Measurements from ENCODE around the gene RASGRF2.

Gene RASGRF2

GRCh38 chr5:80953587-80953986 lies 6.6 kb upstream of the RASGRF2 start:
- no peak for DNase-seq

GRCh38 chr5:80955082-80955590 lies 5.0 kb upstream of the RASGRF2 start:
- DNase-seq: no peak

DNA sequence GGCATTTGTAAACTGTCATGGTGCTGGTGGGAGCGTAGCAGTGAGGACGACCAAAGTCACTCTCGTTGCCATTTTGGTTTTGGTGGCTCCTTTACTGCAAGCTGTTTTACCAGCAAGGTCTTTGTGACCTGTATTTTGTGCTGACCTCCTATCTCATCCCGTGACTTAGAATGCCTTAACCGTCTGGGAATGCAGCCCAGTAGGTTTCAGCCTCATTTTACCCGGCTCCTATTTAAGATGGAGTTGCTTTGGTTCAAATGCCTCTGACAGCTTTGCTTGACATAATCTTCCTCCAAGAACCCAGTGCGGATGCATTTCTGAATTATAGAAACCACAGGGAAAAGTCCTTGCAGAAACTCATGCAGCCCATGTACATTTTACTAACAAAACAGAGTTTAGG lies 3.9 kb upstream of the RASGRF2 start:
- no peak for DNase-seq

- no peak for DNase-seq
Observed at GRCh38 chr5:80957031-80957761, 3.0 kb upstream of the RASGRF2 start.

GRCh38 chr5:80958616-80959015 lies 1.5 kb upstream of the RASGRF2 start:
- DNase-seq: no peak

DNA sequence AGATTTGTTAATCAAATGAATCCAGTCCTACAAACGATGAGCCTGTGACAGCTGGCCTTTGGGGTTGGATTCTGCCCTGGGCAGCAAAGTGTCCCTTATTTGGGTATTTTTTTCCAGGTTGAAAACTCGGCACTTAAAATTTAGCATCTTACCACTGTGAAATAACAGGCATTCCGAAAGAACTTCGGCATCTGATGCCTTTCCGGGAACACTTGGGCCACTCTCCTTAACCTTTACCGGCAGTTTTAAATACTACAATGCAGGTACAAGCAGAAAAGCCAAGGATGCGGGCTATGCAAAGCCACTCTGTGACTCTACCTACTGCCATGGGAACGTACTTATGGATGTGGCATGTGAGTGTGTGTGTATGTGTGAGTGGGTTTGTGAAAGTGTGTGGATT lies 1.0 kb upstream of the RASGRF2 start:
- DNase-seq: no peak

- DNase-seq: peak; percentile 57
Observed at GRCh38 chr5:80960531-80961375, 590 bp downstream of the RASGRF2 start.

- peak; percentile 36 for DNase-seq
Observed at GRCh38 chr5:80961376-80962281, 1.5 kb downstream of the RASGRF2 start.

- DNase-seq: no peak
Observed at GRCh38 chr5:80962630-80963520, 2.7 kb downstream of the RASGRF2 start.

GRCh38 chr5:80963521-80963895 lies 3.3 kb downstream of the RASGRF2 start:
- DNase-seq: no peak

DNA sequence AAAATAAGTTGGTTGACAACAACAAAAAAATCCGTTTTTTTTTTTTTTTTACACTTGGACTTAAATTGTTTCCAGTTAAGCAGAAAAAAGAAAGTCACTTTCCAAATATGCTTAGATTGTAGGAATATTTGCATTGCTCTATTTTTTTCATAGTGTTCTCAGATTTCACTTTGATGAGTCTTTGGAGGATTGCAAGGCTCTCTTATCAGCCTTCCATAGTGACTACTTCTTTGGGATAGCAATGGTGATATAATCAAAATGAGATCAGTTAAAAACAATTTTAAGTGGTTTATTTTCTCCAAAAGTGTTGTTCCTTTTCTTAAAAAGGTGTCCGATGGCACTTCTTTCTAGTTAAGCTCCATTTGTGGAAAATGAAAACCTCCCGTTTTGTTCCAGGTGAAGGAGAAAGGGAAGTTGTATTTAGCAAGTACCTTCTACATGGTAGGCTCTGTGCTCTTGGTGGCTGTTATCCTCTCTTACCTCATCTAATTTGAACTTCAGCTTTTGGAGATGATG lies 3.9 kb downstream of the RASGRF2 start:
- no peak for DNase-seq

GRCh38 chr5:80964491-80964890 lies 4.3 kb downstream of the RASGRF2 start:
- no peak for DNase-seq

DNA sequence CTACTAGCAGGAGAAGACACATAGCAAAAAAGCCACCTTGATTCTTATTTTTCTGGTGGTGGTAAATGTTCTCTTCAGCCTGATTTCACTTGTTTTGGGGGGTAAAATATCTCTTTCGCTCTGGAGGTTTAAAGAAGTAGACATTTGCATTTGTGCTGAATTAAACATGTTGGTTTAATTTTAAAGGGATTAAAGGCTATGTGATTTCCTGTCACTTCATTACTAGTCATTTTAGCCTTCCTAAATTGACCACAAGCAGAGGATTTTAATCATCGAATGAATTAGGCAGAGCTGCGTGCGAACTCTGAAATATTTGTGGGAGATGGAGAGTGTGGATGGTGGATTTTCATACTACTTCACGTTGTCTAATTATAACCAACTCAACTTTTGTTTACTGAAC lies 4.8 kb downstream of the RASGRF2 start:
- DNase-seq: no peak

DNA sequence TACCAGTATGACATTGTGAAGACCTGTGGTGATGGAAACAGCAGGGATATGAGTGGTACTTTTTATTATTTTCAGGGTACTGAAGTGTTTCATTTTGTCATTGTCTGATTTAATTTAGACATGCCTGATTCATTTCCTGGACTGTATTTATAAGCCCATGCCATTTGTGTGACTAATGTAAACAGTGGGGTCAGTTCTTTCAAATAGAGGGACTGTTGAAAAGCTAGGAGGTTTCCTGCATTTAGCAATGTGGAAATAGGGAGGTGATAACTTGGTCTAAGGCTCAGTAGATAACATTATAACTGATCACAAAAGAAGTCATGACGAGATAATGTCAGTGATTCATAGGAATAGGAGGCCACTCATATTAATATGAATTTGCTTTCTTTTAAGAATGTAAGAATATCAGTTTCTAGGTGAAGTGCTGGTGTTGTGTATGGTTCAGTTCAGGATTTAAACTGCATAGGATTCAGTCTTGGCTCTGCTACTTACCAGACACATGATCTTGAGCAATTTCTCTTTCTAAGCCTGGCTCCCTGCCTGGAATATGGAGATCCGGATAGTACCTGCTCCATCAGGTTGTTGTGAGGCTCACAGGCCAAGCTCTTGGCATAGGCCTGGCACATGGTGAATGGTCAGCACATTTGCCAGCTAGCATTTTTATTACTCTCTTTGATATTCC lies 7.5 kb downstream of the RASGRF2 start:
- no peak for DNase-seq

DNA sequence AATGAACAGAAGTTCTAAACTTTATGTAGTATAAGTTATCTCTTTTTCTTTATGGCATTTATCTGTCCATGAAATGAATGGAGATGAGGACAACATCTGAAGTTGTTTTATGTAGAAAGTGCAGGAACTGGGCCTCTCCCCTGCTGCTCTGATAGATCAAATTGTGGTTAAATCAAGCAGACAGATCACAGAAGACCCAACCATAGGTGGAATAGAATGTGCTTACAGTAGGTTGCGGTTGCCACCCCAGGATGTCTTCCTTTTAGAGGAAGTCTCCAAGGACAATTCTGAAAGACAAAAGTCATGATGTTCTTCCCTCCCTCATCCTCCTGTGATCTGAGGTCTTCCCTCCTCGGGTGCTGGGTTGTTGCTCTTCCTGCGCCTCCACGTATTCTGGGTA lies 12.9 kb downstream of the RASGRF2 start:
- DNase-seq: no peak

DNA sequence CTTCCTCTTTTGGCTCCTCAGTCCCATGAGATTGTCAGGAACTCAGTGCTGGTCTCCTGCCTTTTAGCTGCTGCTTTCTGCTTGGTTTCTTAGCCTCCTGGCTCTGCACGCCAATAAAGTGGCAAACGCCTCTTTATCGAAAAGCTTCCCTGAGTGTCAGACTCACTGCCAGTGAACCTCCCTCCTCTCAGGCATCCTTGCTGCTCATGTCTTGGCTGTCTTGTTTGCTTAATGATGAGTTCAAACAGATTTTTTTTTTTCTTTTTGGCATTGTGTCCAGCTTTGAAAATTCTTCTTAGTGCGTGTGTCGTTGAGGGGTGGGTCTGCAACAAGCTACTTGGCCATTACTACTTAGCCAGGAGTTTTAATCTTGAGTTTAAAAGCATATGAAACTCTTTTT lies 14.9 kb downstream of the RASGRF2 start:
- DNase-seq: no peak

GRCh38 chr5:80976985-80977384 lies 16.8 kb downstream of the RASGRF2 start:
- DNase-seq: no peak

GRCh38 chr5:80977764-80978163 lies 17.6 kb downstream of the RASGRF2 start:
- DNase-seq: no peak

DNA sequence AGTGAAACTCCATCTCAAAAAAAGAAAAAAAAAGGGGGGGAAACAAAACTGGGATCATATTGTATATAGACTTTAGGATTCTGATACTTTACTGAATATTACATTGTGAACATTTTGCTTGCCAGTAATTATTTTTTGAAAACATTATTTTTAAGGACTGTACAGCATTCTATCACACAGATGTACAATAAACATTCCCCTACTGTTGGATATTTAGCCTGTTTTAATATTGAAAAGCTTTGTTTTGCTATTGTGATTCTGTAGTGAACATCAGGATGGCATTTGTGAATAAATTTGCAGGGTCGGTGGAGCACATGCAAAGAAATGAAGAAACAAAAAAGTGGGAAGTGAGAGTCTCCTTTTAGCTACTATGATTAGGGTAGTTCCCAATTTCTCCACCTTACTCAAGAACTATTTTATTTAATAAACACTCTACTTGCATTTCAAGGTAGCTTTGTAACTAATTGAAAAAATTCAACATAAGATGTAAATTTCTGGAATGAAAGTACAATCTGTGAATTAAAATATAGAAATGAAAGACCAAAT lies 18.7 kb downstream of the RASGRF2 start:
- no peak for DNase-seq

DNA sequence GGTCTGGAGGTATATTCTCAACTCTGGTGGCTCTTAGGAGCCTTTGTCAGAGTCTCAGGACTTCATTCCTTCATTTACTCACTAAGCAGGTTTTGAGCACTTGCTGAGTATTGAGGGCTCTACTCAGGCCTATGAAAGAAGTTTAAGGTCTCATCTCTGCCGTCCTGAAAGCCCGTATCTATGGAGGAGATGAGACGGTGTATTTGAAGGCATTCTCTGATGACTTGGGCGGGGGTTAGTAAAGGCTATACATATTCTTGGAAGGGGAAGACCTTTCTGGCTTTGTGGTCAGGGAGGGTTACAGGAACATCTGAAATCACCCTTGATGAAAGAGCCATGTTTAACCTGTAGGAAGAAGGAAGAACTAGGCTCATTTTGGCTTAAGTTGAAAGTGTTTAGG lies 21.9 kb downstream of the RASGRF2 start:
- DNase-seq: no peak
